ENCODE data around the gene COL5A2. TPM values are rescaled to one million over a fixed set of nuclear protein-coding genes. Genes with fewer than 3 reads are reported as not detected.

Gene COL5A2
- total RNA-seq, 2 experiments from 2014 or later = 0.25 to 0.77 TPM

GRCh38 chr2:189222468-189223105 lies 43.0 kb upstream of the COL5A2 start:
- POLR2A ChIA-PET = no interaction called here
- intact Hi-C loops (cut with DNase I, micrococcal nuclease) = no loop called here
- DNase-seq = no peak
- Mint-ChIP-seq H3K27me3 (no peaks in the 10 kb centered on the region), H3K36me3 (ENCODE audit: low read depth) (no peaks in the 10 kb centered on the region), H3K4me3 (no peak overlapping the region), H3K27ac (no peak overlapping the region), H3K4me1 (ENCODE audit: low read depth) (peaks cover 12% of the 10 kb centered on the region), H3K9me3 (no peaks in the 10 kb centered on the region)
- Histone ChIP-seq H3K27me3 (ENCODE audit: control insufficient read depth in 1 of 2, insufficient read depth in 2 of 2, low read length in 2 of 2) (no peaks in the 10 kb centered on the region), H3K27ac (ENCODE audit: low read depth in 1 of 2, low read length in 2 of 2) (no peak overlapping the region), H3K4me3 (ENCODE audit: low read length) (no peak overlapping the region), H3K9me3 (ENCODE audit: control insufficient read depth in 1 of 2, insufficient read depth in 1 of 2, low read length in 2 of 2) (no peaks in the 10 kb centered on the region), H3K36me3 (ENCODE audit: insufficient read depth, low read length) (no peaks in the 10 kb centered on the region), H3K4me1 (ENCODE audit: insufficient read depth, low read length) (no peaks in the 10 kb centered on the region)
- TF ChIP-seq CTCF (IDR thresholded peaks at IDR 0.05) = no peak
- CTCF ChIA-PET = no interaction called here
- no peak for ATAC-seq (ENCODE audit: poor library complexity)

- no peak for DNase-seq
- POLR2A ChIA-PET = no interaction called here
- CTCF ChIA-PET = interaction anchor here (1.1 kb wide), 1 partner anchor 26 kb away, joined by 3 read pairs; no protein-coding TSS in a partner anchor
These were observed 42.4 kb upstream of the COL5A2 start for GRCh38 chr2:189221811-189222467.

GRCh38 chr2:189218236-189218635 lies 38.7 kb upstream of the COL5A2 start:
- TF ChIP-seq CTCF (IDR thresholded peaks at IDR 0.05) = no peak
- no peaks in the 10 kb centered on the region for H3K4me1 ChIP-seq (ENCODE audit: insufficient read depth, low read length)
- no peaks in the 10 kb centered on the region for H3K9me3 ChIP-seq (ENCODE audit: control insufficient read depth in 1 of 2, insufficient read depth in 1 of 2, low read length in 2 of 2)
- H3K36me3 Mint-ChIP-seq (ENCODE audit: low read depth) = no peaks in the 10 kb centered on the region
- intact Hi-C loops (cut with DNase I, micrococcal nuclease) = no loop called here
- DNase-seq (no peak), ATAC-seq (ENCODE audit: poor library complexity) (no peak)
- no peak overlapping the region for H3K27ac Mint-ChIP-seq
- H3K36me3 ChIP-seq (ENCODE audit: insufficient read depth, low read length) = no peaks in the 10 kb centered on the region
- ChIA-PET CTCF (no interaction called here), POLR2A (no interaction called here)
- H3K27me3 ChIP-seq (ENCODE audit: control insufficient read depth in 1 of 2, insufficient read depth in 2 of 2, low read length in 2 of 2) = no peaks in the 10 kb centered on the region
- H3K27me3 Mint-ChIP-seq = no peaks in the 10 kb centered on the region
- H3K4me3 ChIP-seq (ENCODE audit: low read length) = no peak overlapping the region
- peaks cover 3% of the 10 kb centered on the region for H3K4me1 Mint-ChIP-seq (ENCODE audit: low read depth)
- no peak overlapping the region for H3K4me3 Mint-ChIP-seq
- no peak overlapping the region for H3K27ac ChIP-seq (ENCODE audit: low read depth in 1 of 2, low read length in 2 of 2)
- no peaks in the 10 kb centered on the region for H3K9me3 Mint-ChIP-seq

More at GRCh38 chr2:189221811-189222467, 42.4 kb upstream of the COL5A2 start:
- Mint-ChIP-seq H3K27ac (no peak overlapping the region), H3K4me1 (ENCODE audit: low read depth) (peaks cover 12% of the 10 kb centered on the region), H3K27me3 (no peaks in the 10 kb centered on the region), H3K9me3 (no peaks in the 10 kb centered on the region), H3K4me3 (no peak overlapping the region), H3K36me3 (ENCODE audit: low read depth) (no peaks in the 10 kb centered on the region)
- intact Hi-C loops (cut with DNase I, micrococcal nuclease) = no loop called here
- Histone ChIP-seq H3K36me3 (ENCODE audit: insufficient read depth, low read length) (no peaks in the 10 kb centered on the region), H3K27ac (ENCODE audit: low read depth in 1 of 2, low read length in 2 of 2) (no peak overlapping the region), H3K27me3 (ENCODE audit: control insufficient read depth in 1 of 2, insufficient read depth in 2 of 2, low read length in 2 of 2) (no peaks in the 10 kb centered on the region), H3K4me3 (ENCODE audit: low read length) (no peak overlapping the region), H3K9me3 (ENCODE audit: control insufficient read depth in 1 of 2, insufficient read depth in 1 of 2, low read length in 2 of 2) (no peaks in the 10 kb centered on the region), H3K4me1 (ENCODE audit: insufficient read depth, low read length) (no peaks in the 10 kb centered on the region)
- no peak for ATAC-seq (ENCODE audit: poor library complexity)
- TF ChIP-seq CTCF (IDR thresholded peaks at IDR 0.05) = no peak
